Measurements from ENCODE around the gene PRKRIP1. TPM values are rescaled to one million over a fixed set of nuclear protein-coding genes. Genes with fewer than 3 reads are reported as not detected.
"Not testable (repeated sequence)": the region's sequence is repeated elsewhere in the genome, so short reads cannot be mapped to it uniquely, and the experiment has no call there.

PRKRIP1 gene
- total RNA-seq, 1 donor: 12.4 TPM

GRCh38 chr7:102398543-102398942, 2.4 kb downstream of the PRKRIP1 start:
- no peak for DNase-seq (ENCODE audit: low read depth)
- H3K4me3 ChIP-seq (ENCODE audit: low read depth, low read length): no peak overlapping the region
- TF ChIP-seq CTCF (IDR thresholded peaks at IDR 0.05; ENCODE audit: insufficient read depth, low read length): no peak

- H3K4me3 ChIP-seq (ENCODE audit: low read depth, low read length): no peak overlapping the region
- no peak for DNase-seq (ENCODE audit: low read depth)
- TF ChIP-seq CTCF (IDR thresholded peaks at IDR 0.05; ENCODE audit: insufficient read depth, low read length): no peak
Observed at GRCh38 chr7:102400360-102400759, 4.2 kb downstream of the PRKRIP1 start.

- H3K4me3 ChIP-seq (ENCODE audit: low read depth, low read length): no peak overlapping the region
- no peak for TF ChIP-seq CTCF (IDR thresholded peaks at IDR 0.05; ENCODE audit: insufficient read depth, low read length)
- DNase-seq (ENCODE audit: low read depth): no peak
Observed at GRCh38 chr7:102403563-102403962, 7.4 kb downstream of the PRKRIP1 start.

- peak; percentile 69 for TF ChIP-seq CTCF (IDR thresholded peaks at IDR 0.05; ENCODE audit: insufficient read depth, low read length)
- DNase-seq (ENCODE audit: low read depth): peak; percentile 48
Observed at GRCh38 chr7:102404005-102404861, 8.1 kb downstream of the PRKRIP1 start.

GRCh38 chr7:102404862-102405188, 8.7 kb downstream of the PRKRIP1 start:
- not testable (repeated sequence) for DNase-seq (ENCODE audit: low read depth); H3K4me3 ChIP-seq (ENCODE audit: low read depth, low read length)

More at GRCh38 chr7:102404005-102404861, 8.1 kb downstream of the PRKRIP1 start:
- H3K4me3 ChIP-seq (ENCODE audit: low read depth, low read length): no peak overlapping the region

GRCh38 chr7:102407910-102408309, 11.7 kb downstream of the PRKRIP1 start:
- no peak overlapping the region for H3K4me3 ChIP-seq (ENCODE audit: low read depth, low read length)
- DNase-seq (ENCODE audit: low read depth): no peak
- TF ChIP-seq CTCF (IDR thresholded peaks at IDR 0.05; ENCODE audit: insufficient read depth, low read length): no peak

- not testable (repeated sequence) for H3K4me3 ChIP-seq (ENCODE audit: low read depth, low read length); DNase-seq (ENCODE audit: low read depth)
Observed at GRCh38 chr7:102408530-102408929, 12.4 kb downstream of the PRKRIP1 start.

GRCh38 chr7:102409340-102409739, 13.2 kb downstream of the PRKRIP1 start:
- no peak overlapping the region for H3K4me3 ChIP-seq (ENCODE audit: low read depth, low read length)
- TF ChIP-seq CTCF (IDR thresholded peaks at IDR 0.05; ENCODE audit: insufficient read depth, low read length): no peak
- DNase-seq (ENCODE audit: low read depth): no peak

All from fibroblast of the aortic adventitia (primary cell).